ENCODE measurements around the gene SHKBP1. TPM values are rescaled to one million over a fixed set of nuclear protein-coding genes. Genes with fewer than 3 reads are reported as not detected.

The SHKBP1 gene
- total and polyA plus RNA-seq, 9 of the 15 experiments (the other 6 are each of a cell fraction or from before 2014, with no cell fraction given), result 1.2 to 58.1 (median 22.3) TPM

DNA sequence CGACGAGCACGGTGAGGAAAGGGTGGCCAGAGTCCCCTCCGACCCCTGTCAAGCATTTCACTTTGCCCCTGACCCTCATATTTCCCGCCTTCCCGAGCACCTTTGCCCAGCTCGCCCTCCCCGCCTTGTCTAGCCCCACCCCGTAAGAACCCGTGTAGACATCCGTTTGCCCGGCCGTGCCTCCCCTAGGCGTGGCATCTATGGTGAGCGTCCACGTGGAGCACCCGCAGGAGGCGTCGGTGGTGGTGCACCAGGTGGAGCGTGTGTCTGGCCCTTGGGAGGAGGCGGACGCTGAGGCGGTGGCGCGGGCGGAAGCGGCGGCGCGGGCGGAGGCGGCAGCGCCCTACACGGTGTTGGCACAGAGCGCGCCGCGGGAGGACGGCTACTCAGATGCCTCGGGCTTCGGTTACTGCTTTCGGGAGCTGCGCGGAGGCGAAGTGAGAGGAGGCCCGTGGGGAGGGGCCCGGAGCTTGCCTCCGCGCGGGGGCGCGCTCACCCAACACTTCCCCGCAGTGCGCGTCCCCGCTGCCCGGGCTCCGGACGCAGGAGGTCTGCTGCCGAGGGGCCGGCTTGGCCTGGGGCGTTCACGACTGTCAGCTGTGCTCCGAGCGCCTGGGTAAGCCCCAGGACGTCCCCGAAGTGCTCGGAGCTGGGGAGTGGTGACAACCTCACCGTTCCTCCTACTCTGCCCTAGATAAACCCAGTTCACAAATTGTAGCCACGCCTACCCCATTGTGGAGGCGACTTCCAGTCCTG, 28.7 kb downstream of the SHKBP1 start (continued):
- TF ChIP-seq, protein P1, sequence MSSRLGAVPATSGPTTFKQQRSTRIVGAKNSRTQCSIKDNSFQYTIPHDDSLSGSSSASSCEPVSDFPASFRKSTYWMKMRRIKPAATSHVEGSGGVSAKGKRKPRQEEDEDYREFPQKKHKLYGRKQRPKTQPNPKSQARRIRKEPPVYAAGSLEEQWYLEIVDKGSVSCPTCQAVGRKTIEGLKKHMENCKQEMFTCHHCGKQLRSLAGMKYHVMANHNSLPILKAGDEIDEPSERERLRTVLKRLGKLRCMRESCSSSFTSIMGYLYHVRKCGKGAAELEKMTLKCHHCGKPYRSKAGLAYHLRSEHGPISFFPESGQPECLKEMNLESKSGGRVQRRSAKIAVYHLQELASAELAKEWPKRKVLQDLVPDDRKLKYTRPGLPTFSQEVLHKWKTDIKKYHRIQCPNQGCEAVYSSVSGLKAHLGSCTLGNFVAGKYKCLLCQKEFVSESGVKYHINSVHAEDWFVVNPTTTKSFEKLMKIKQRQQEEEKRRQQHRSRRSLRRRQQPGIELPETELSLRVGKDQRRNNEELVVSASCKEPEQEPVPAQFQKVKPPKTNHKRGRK (tag; IDR thresholded peaks at IDR 0.05), result no peak
- no peak for TF ChIP-seq ARNT (IDR thresholded peaks at IDR 0.05)
- TF ChIP-seq ZNF263 (CRISPR knock-in tag; IDR thresholded peaks at IDR 0.05; ENCODE audit: borderline replicate concordance), result peak; percentile 86; the same call in 1 of the 2 replicates
- no peak for TF ChIP-seq PYGO2 (tag; IDR thresholded peaks at IDR 0.05)
- TF ChIP-seq ZNF274 (IDR thresholded peaks at IDR 0.05; ENCODE audit: borderline replicate concordance, low read depth, low read length), result peak; percentile 27; the same call in 1 of the 2 replicates
- TF ChIP-seq SRSF9 (IDR thresholded peaks at IDR 0.05; ENCODE audit: borderline replicate concordance, low read depth, low read length), result no peak
- TF ChIP-seq ZNF75A (CRISPR knock-in tag; IDR thresholded peaks at IDR 0.05), result no peak
- no peak for TF ChIP-seq STAT5B (CRISPR knock-in tag; IDR thresholded peaks at IDR 0.05)
- peak in 1 of 2 experiments; percentile 27; a peak in 1 of 4 replicates for TF ChIP-seq SIN3A (IDR thresholded peaks at IDR 0.05; ENCODE audit: borderline replicate concordance in 2 of 2, control insufficient read depth in 1 of 2, low read depth in 2 of 2, low read length in 2 of 2)
- TF ChIP-seq HNRNPUL1 (IDR thresholded peaks at IDR 0.05; ENCODE audit: low read length), result no peak
- TF ChIP-seq, protein P2, sequence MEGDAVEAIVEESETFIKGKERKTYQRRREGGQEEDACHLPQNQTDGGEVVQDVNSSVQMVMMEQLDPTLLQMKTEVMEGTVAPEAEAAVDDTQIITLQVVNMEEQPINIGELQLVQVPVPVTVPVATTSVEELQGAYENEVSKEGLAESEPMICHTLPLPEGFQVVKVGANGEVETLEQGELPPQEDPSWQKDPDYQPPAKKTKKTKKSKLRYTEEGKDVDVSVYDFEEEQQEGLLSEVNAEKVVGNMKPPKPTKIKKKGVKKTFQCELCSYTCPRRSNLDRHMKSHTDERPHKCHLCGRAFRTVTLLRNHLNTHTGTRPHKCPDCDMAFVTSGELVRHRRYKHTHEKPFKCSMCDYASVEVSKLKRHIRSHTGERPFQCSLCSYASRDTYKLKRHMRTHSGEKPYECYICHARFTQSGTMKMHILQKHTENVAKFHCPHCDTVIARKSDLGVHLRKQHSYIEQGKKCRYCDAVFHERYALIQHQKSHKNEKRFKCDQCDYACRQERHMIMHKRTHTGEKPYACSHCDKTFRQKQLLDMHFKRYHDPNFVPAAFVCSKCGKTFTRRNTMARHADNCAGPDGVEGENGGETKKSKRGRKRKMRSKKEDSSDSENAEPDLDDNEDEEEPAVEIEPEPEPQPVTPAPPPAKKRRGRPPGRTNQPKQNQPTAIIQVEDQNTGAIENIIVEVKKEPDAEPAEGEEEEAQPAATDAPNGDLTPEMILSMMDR (IDR thresholded peaks at IDR 0.05 in 2 of 3, conservative IDR thresholded peaks at IDR 0.05 in 1 of 3; ENCODE audit: insufficient read depth in 2 of 3, low read depth in 1 of 3, low read length in 3 of 3), result peak; percentile 53 to 71 (median 65)
- TF ChIP-seq SAFB (IDR thresholded peaks at IDR 0.05; ENCODE audit: borderline replicate concordance, low read depth, low read length), result peak; percentile 35; the same call in 1 of the 2 replicates
- TF ChIP-seq, protein P3, sequence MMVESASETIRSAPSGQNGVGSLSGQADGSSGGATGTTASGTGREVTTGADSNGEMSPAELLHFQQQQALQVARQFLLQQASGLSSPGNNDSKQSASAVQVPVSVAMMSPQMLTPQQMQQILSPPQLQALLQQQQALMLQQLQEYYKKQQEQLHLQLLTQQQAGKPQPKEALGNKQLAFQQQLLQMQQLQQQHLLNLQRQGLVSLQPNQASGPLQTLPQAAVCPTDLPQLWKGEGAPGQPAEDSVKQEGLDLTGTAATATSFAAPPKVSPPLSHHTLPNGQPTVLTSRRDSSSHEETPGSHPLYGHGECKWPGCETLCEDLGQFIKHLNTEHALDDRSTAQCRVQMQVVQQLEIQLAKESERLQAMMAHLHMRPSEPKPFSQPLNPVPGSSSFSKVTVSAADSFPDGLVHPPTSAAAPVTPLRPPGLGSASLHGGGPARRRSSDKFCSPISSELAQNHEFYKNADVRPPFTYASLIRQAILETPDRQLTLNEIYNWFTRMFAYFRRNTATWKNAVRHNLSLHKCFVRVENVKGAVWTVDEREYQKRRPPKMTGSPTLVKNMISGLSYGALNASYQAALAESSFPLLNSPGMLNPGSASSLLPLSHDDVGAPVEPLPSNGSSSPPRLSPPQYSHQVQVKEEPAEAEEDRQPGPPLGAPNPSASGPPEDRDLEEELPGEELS (CRISPR knock-in tag; IDR thresholded peaks at IDR 0.05; ENCODE audit: borderline replicate concordance), result no peak
- TF ChIP-seq, protein P4, sequence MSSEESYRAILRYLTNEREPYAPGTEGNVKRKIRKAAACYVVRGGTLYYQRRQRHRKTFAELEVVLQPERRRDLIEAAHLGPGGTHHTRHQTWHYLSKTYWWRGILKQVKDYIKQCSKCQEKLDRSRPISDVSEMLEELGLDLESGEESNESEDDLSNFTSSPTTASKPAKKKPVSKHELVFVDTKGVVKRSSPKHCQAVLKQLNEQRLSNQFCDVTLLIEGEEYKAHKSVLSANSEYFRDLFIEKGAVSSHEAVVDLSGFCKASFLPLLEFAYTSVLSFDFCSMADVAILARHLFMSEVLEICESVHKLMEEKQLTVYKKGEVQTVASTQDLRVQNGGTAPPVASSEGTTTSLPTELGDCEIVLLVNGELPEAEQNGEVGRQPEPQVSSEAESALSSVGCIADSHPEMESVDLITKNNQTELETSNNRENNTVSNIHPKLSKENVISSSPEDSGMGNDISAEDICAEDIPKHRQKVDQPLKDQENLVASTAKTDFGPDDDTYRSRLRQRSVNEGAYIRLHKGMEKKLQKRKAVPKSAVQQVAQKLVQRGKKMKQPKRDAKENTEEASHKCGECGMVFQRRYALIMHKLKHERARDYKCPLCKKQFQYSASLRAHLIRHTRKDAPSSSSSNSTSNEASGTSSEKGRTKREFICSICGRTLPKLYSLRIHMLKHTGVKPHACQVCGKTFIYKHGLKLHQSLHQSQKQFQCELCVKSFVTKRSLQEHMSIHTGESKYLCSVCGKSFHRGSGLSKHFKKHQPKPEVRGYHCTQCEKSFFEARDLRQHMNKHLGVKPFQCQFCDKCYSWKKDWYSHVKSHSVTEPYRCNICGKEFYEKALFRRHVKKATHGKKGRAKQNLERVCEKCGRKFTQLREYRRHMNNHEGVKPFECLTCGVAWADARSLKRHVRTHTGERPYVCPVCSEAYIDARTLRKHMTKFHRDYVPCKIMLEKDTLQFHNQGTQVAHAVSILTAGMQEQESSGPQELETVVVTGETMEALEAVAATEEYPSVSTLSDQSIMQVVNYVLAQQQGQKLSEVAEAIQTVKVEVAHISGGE (CRISPR knock-in tag; IDR thresholded peaks at IDR 0.05), result peak in 1 of 3 experiments; percentile 56; a peak in 1 of 6 replicates

Measured in K562 (cell line).